ENCODE measurements around the gene ENC1. TPM values are rescaled to one million over a fixed set of nuclear protein-coding genes. Genes with fewer than 3 reads are reported as not detected.

Gene ENC1
- polyA plus RNA-seq, 1 donor (not counting 4 experiments of a cell fraction or from before 2014, with no cell fraction given), result 68.1 TPM

- dilution Hi-C loops (cut with MboI; ENCODE audit: extremely low pct_ligation_motif_present, low sequenced_read_pairs), result no loop called here
- no peak overlapping the region for H3K27ac ChIP-seq (ENCODE audit: control insufficient read depth, insufficient read depth, low read length)
- no peaks in the 10 kb centered on the region for H3K79me2 ChIP-seq (ENCODE audit: control insufficient read depth, insufficient read depth, low read length)
- no peaks in the 10 kb centered on the region for H3K27me3 ChIP-seq (ENCODE audit: control insufficient read depth, extremely low read depth, insufficient read depth, low read length)
- no peaks in the 10 kb centered on the region for H3K9me3 ChIP-seq (ENCODE audit: control insufficient read depth, low read depth, low read length)
- FAIRE-seq (no peak), DNase-seq (ENCODE audit: low read depth, low spot score) (no peak)
- no peaks in the 10 kb centered on the region for H4K20me1 ChIP-seq (ENCODE audit: control insufficient read depth, extremely low read depth, insufficient read depth, low read length)
- no peaks in the 10 kb centered on the region for H3K36me3 ChIP-seq (ENCODE audit: control insufficient read depth in 2 of 2, extremely low read depth in 1 of 2, insufficient read depth in 2 of 2, low read length in 2 of 2)
- no peak overlapping the region for H3K4me3 ChIP-seq (ENCODE audit: control insufficient read depth in 2 of 3, extremely low read depth in 1 of 3, insufficient read depth in 2 of 3, low read depth in 1 of 3, low read length in 3 of 3)
- H3K4me2 ChIP-seq (ENCODE audit: control insufficient read depth, extremely low read depth, insufficient read depth, low read depth, low read length), result no peak overlapping the region
- no peak overlapping the region for H3K9ac ChIP-seq (ENCODE audit: control insufficient read depth, extremely low read depth, insufficient read depth, low read length)
- no peaks in the 10 kb centered on the region for H3K9me1 ChIP-seq (ENCODE audit: control insufficient read depth, extremely low read depth, insufficient read depth, low read length)
- H2AFZ ChIP-seq (ENCODE audit: control insufficient read depth, low read length), result no peak overlapping the region
- TF ChIP-seq, protein P1, sequence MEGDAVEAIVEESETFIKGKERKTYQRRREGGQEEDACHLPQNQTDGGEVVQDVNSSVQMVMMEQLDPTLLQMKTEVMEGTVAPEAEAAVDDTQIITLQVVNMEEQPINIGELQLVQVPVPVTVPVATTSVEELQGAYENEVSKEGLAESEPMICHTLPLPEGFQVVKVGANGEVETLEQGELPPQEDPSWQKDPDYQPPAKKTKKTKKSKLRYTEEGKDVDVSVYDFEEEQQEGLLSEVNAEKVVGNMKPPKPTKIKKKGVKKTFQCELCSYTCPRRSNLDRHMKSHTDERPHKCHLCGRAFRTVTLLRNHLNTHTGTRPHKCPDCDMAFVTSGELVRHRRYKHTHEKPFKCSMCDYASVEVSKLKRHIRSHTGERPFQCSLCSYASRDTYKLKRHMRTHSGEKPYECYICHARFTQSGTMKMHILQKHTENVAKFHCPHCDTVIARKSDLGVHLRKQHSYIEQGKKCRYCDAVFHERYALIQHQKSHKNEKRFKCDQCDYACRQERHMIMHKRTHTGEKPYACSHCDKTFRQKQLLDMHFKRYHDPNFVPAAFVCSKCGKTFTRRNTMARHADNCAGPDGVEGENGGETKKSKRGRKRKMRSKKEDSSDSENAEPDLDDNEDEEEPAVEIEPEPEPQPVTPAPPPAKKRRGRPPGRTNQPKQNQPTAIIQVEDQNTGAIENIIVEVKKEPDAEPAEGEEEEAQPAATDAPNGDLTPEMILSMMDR (optimal IDR thresholded peaks at IDR 0.05 in 1 of 3, IDR thresholded peaks at IDR 0.05 in 1 of 3, conservative IDR thresholded peaks at IDR 0.05 in 1 of 3; ENCODE audit: extremely low read depth in 1 of 3, insufficient read depth in 2 of 3, low read length in 3 of 3), result no peak
- no peak for TF ChIP-seq EZH2 (IDR thresholded peaks at IDR 0.05; ENCODE audit: low read length)
- H3K4me1 ChIP-seq (ENCODE audit: control insufficient read depth, extremely low read depth, insufficient read depth, low read length), result peaks cover 10% of the 10 kb centered on the region
Observed at GRCh38 chr5:74587890-74588289, 52.6 kb downstream of the ENC1 start.

- dilution Hi-C loops (cut with MboI; ENCODE audit: extremely low pct_ligation_motif_present, low sequenced_read_pairs), result no loop called here
- Histone ChIP-seq H4K20me1 (ENCODE audit: control insufficient read depth, extremely low read depth, insufficient read depth, low read length) (no peaks in the 10 kb centered on the region), H3K36me3 (ENCODE audit: control insufficient read depth in 2 of 2, extremely low read depth in 1 of 2, insufficient read depth in 2 of 2, low read length in 2 of 2) (no peaks in the 10 kb centered on the region), H3K27me3 (ENCODE audit: control insufficient read depth, extremely low read depth, insufficient read depth, low read length) (no peaks in the 10 kb centered on the region), H3K27ac (ENCODE audit: control insufficient read depth, insufficient read depth, low read length) (no peak overlapping the region), H2AFZ (ENCODE audit: control insufficient read depth, low read length) (no peak overlapping the region), H3K4me1 (ENCODE audit: control insufficient read depth, extremely low read depth, insufficient read depth, low read length) (peaks cover 10% of the 10 kb centered on the region), H3K9me1 (ENCODE audit: control insufficient read depth, extremely low read depth, insufficient read depth, low read length) (no peaks in the 10 kb centered on the region), H3K79me2 (ENCODE audit: control insufficient read depth, insufficient read depth, low read length) (no peaks in the 10 kb centered on the region), H3K4me3 (ENCODE audit: control insufficient read depth in 2 of 3, extremely low read depth in 1 of 3, insufficient read depth in 2 of 3, low read depth in 1 of 3, low read length in 3 of 3) (no peak overlapping the region), H3K9ac (ENCODE audit: control insufficient read depth, extremely low read depth, insufficient read depth, low read length) (no peak overlapping the region), H3K9me3 (ENCODE audit: control insufficient read depth, low read depth, low read length) (no peaks in the 10 kb centered on the region), H3K4me2 (ENCODE audit: control insufficient read depth, extremely low read depth, insufficient read depth, low read depth, low read length) (no peak overlapping the region)
- DNase-seq (ENCODE audit: low read depth, low spot score), result no peak
- FAIRE-seq, result no peak
- TF ChIP-seq EZH2 (IDR thresholded peaks at IDR 0.05; ENCODE audit: low read length), result no peak
- TF ChIP-seq, protein P1 (optimal IDR thresholded peaks at IDR 0.05 in 1 of 3, IDR thresholded peaks at IDR 0.05 in 1 of 3, conservative IDR thresholded peaks at IDR 0.05 in 1 of 3; ENCODE audit: extremely low read depth in 1 of 3, insufficient read depth in 2 of 3, low read length in 3 of 3), result no peak
Observed at GRCh38 chr5:74587300-74587699, 53.2 kb downstream of the ENC1 start.
